Psoas muscle (tissue), 8 donors: ENCODE data around the gene TSHZ2. TPM values are rescaled to one million over a fixed set of nuclear protein-coding genes. Genes with fewer than 3 reads are reported as not detected.

ENCODE experiments used
- ATAC-seq, 4 donors: fragments of 200-7000 bp; cut with Tn5 transposase; one replicate each; pipeline ENCODE4 v1.9.1; 2020; ENCODE audit warnings: moderate library complexity in 3 of 4, mild to moderate bottlenecking in 2 of 4
- DNase-seq, 2 donors: peaks; one replicate each; pipeline ENCODE4 v3.0.0-alpha.2; 2020
- H3K27ac ChIP-seq: fragments of 200-600 bp; one replicate; pipeline ENCODE4 v1.8.0; 2022
- H3K27me3 ChIP-seq, 3 donors: fragments of 200-600 bp in 1 of 3; one replicate each; pipeline versions ENCODE4 v1.6.1 to v1.8.0; 2013 to 2022; ENCODE audit warnings: low read length in 2 of 3, mild to moderate bottlenecking in 2 of 3, moderate library complexity in 1 of 3; ENCODE audit not compliant: insufficient read depth in 3 of 3
- H3K36me3 ChIP-seq, 2 donors: fragments of 200-600 bp in 1 of 2; one replicate each; pipeline versions ENCODE4 v1.6.1 to v1.8.0; 2013 to 2022; ENCODE audit warnings: low read depth in 1 of 2, mild to moderate bottlenecking in 1 of 2, moderate library complexity in 1 of 2; ENCODE audit not compliant: insufficient read depth in 1 of 2
- H3K4me1 ChIP-seq: fragments of 200-600 bp; one replicate; pipeline ENCODE4 v1.8.0; 2022
- H3K4me3 ChIP-seq: fragments of 200-600 bp; one replicate; pipeline ENCODE4 v1.8.0; 2022; ENCODE audit warnings: mild to moderate bottlenecking
- H3K9me3 ChIP-seq: fragments of 200-600 bp; one replicate; pipeline ENCODE4 v1.8.0; 2022
- WGBS, 3 donors: extraction: QIAGEN DNeasy Blood & Tissue Kit; methylation state at CpG; one replicate each; pipeline versions ENCODE4 v1.1.6 to v1.1.7; 2013; 5-methylcytosine and 5-hydroxymethylcytosine counted together
- intact Hi-C, 2 donors: fragments of 100-400 bp; cut with DNase I; formaldehyde crosslinking; loops; one replicate each; pipeline versions ENCODE4 v1.11.0 to v1.14.2; 2022
- polyA plus RNA-seq, 3 donors: library from polyadenylated mRNA; stranded (reverse); fragments of 200-250 nt; gene quantifications; one replicate each; pipeline ENCODE4 v1.2.3, GENCODE V29; 2013
- total RNA-seq, 4 donors: library from RNA; stranded (reverse); fragmentation: NEBNext Ultra II Directional in 2 of 4; extraction: Animal tissue kit (Norgen Biotek cat#: 25700) in 2 of 4; gene quantifications; one replicate each; pipeline versions ENCODE4 v1.2.1 to v1.2.4, GENCODE V29; 2021 to 2023
- TF ChIP-seq, protein P1 (sequence below): fragments of 200-600 bp; IDR thresholded peaks from one replicate; pipeline ENCODE4 v1.8.0; 2022; ENCODE audit warnings: antibody characterized with exemption
- donor health status: healthy with polysubstance abuse.
- donor health status: DM: no; HTN: no; CAD: no; lungs with moderate emphysema.
- donor health status: Bipolar disorder and iron deficiency.
- donor health status: healthy.
- donor health status: DM: yes; HTN: yes; CAD: no.
- donor health status: DM: no; HTN: no; CAD: no.
- donor health status: DM: no; HTN: no; CAD: no.
- donor health status: DM: yes; HTN: yes; CAD: no.

TSHZ2 gene
- total and polyA plus RNA-seq, 7 donors: 0.39 to 7.5 (median 1.9) TPM

DNA sequence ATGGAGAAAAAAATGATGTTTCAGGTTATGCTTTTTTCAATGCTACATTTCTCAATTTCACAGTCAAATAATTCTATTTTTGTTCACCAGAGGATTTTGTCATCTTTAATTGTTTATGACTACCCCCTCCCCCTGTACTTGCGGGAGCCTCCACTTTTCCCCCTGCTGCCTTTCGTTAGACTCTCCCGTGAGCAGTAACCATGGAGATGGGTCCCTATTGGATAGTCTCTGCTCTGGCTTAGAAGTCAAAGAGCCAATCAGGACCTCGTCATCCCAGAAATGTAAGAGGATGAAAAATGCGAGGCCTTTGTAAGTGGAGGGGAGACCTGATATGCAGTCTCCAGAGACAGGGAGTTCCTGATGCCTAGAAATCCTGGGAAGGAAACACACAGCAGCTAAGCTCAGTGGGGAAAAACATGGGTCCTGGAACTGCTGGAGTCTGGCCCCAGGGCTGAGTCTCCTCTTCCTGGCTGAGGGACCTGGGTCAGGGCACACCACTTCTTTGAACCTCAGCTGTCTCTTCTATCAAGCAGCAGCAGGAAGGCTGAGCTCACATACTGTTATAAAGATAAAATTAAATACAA, 298.7 kb downstream of the TSHZ2 start:
- TF ChIP-seq, protein P1, sequence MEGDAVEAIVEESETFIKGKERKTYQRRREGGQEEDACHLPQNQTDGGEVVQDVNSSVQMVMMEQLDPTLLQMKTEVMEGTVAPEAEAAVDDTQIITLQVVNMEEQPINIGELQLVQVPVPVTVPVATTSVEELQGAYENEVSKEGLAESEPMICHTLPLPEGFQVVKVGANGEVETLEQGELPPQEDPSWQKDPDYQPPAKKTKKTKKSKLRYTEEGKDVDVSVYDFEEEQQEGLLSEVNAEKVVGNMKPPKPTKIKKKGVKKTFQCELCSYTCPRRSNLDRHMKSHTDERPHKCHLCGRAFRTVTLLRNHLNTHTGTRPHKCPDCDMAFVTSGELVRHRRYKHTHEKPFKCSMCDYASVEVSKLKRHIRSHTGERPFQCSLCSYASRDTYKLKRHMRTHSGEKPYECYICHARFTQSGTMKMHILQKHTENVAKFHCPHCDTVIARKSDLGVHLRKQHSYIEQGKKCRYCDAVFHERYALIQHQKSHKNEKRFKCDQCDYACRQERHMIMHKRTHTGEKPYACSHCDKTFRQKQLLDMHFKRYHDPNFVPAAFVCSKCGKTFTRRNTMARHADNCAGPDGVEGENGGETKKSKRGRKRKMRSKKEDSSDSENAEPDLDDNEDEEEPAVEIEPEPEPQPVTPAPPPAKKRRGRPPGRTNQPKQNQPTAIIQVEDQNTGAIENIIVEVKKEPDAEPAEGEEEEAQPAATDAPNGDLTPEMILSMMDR: no peak
- no peaks in the 10 kb centered on the region for H3K9me3 ChIP-seq
- intact Hi-C loops: no loop called here
- H3K4me1 ChIP-seq: no peaks in the 10 kb centered on the region
- H3K4me3 ChIP-seq: no peak overlapping the region
- DNase-seq: no peak
- ATAC-seq: no peak
- no peaks in the 10 kb centered on the region for H3K27me3 ChIP-seq
- H3K36me3 ChIP-seq: no peaks in the 10 kb centered on the region
- H3K27ac ChIP-seq: no peak overlapping the region
- 49 to 75% (median 52%) methylated on average over 5 of the region's 5 CpGs for WGBS, 3 donors

DNA sequence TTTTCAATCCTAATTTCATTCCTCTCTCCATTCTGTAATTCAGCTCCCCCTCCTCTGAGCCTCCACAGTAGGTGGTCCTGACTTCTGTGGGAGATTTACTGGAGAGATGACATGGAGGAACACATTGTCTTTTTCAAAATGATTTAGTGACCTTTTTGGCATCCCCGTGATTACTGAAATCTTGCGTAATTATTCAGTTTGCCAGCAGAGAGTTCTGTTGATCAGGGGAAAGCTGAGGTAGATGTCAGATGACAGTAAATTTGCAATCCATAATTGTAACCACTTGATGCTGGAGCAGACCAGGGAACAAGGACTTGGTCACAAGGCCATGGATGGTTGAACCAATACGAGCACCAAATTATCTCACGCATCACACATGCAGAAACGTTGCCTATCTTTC, 302.2 kb downstream of the TSHZ2 start:
- Histone ChIP-seq H3K27me3 (no peaks in the 10 kb centered on the region), H3K9me3 (no peaks in the 10 kb centered on the region), H3K4me1 (no peaks in the 10 kb centered on the region), H3K27ac (no peak overlapping the region), H3K36me3 (no peaks in the 10 kb centered on the region), H3K4me3 (no peak overlapping the region)
- DNase-seq: no peak
- 77 to 87% (median 85%) methylated on average over 5 of the region's 5 CpGs for WGBS, 3 donors
- TF ChIP-seq, protein P1: no peak
- no peak for ATAC-seq
- intact Hi-C loops: no loop called here

DNA sequence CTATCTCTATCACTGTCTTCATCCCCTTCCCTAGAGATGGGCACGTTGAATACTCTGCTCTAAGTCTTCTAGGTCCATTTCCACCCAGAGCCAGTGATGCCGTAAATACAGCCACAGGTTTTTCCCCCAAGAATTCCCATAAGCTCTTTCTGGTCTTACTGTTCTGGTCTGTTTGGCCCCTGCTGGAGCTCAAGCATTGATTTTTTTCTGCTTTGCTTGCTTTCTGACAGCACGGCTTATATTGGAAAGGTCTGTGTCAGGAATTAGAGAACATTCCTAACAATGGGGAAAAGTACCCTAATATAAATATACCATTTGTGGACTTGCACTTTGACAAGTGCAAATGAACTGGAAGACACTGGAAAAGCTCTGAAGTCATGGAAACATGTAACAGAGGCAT, 302.6 kb downstream of the TSHZ2 start:
- Histone ChIP-seq H3K27me3 (no peaks in the 10 kb centered on the region), H3K4me3 (no peak overlapping the region), H3K4me1 (no peaks in the 10 kb centered on the region), H3K27ac (no peak overlapping the region), H3K9me3 (no peaks in the 10 kb centered on the region), H3K36me3 (no peaks in the 10 kb centered on the region)
- DNase-seq: no peak
- TF ChIP-seq, protein P1: no peak
- 72 to 92% (median 81%) methylated on average over 3 of the region's 3 CpGs for WGBS, 3 donors
- no peak for ATAC-seq
- intact Hi-C loops: no loop called here

DNA sequence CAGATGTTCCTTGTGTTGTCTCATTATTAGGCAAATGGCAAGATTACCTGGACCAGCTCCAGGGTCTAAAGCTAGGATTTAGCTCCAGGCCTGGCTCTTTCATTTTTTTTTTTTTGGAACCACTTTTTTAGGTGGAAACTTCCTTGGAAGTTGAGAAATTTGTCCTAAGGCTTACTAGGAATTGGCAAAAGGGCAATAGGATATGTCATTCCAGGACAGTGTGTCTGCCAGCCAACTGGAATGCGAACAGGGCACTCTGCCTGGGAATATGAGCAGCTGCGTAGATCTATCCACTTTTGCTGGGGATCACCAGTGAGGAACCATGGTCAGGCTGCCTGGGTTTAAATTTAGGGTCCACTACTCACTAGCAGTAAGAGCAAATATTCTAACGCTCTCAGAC, 304.0 kb downstream of the TSHZ2 start:
- Histone ChIP-seq H3K27ac (no peak overlapping the region), H3K27me3 (no peaks in the 10 kb centered on the region), H3K36me3 (no peaks in the 10 kb centered on the region), H3K9me3 (no peaks in the 10 kb centered on the region), H3K4me3 (no peak overlapping the region), H3K4me1 (no peaks in the 10 kb centered on the region)
- TF ChIP-seq, protein P1: no peak
- intact Hi-C loops: no loop called here
- ATAC-seq: peak; percentile 53 to 78 (median 72)
- DNase-seq: peak; percentile 69 to 70
- 28 to 50% (median 31%) methylated on average over 3 of the region's 3 CpGs for WGBS, 3 donors

DNA sequence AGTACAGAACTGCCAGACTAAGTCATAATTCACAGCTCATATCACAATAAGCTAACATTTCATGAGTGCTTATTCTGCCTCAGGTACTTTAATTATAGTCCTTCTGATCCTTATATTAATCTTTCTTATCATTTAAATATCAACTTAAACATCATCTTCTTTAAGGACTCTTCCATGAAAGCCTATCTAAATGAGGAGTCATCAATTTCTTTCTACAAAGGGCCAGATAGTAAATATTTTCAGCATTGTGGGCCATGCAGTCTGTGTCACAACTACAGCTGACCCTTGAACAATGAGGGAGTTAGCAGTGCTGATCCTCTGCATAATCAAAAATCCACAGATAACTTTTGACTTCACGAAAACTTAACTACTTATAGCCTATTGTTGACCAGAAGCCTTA, 306.4 kb downstream of the TSHZ2 start:
- Histone ChIP-seq H3K4me1 (no peaks in the 10 kb centered on the region), H3K36me3 (no peaks in the 10 kb centered on the region), H3K27ac (no peak overlapping the region), H3K4me3 (no peak overlapping the region), H3K27me3 (peaks cover 0 to 2% (median 0%) of the 10 kb centered on the region in 3 donors), H3K9me3 (no peaks in the 10 kb centered on the region)
- intact Hi-C loops: no loop called here
- TF ChIP-seq, protein P1: no peak
- whole genome bisulfite sequencing, 3 donors: 96 to 98% (median 97%) methylated on average over 1 of the region's 1 CpG
- DNase-seq (no peak), ATAC-seq (no peak)
